ENCODE data around the gene RCSD1.
"Not testable (repeated sequence)": the region's sequence is repeated elsewhere in the genome, so short reads cannot be mapped to it uniquely, and the experiment has no call there.

The RCSD1 gene

GRCh38 chr1:167714098-167714438, 84.0 kb downstream of the RCSD1 start:
- DNase-seq (ENCODE audit: low spot score): no peak
- TF ChIP-seq CTCF (IDR thresholded peaks at IDR 0.05; ENCODE audit: extremely low read depth, insufficient read depth, missing control alignments): no peak
- in situ Hi-C loops (cut with MboI; ENCODE audit: low pct_unique_long_range_greater_than_20kb, low sequenced_read_pairs, unreplicated experiment): no loop called here

- TF ChIP-seq CTCF (IDR thresholded peaks at IDR 0.05; ENCODE audit: extremely low read depth, insufficient read depth, missing control alignments): no peak
- in situ Hi-C loops (cut with MboI; ENCODE audit: low pct_unique_long_range_greater_than_20kb, low sequenced_read_pairs, unreplicated experiment): no loop called here
- DNase-seq (ENCODE audit: low spot score): peak; percentile 70
Observed at GRCh38 chr1:167714439-167715156, 84.6 kb downstream of the RCSD1 start.

- in situ Hi-C loops (cut with MboI; ENCODE audit: low pct_unique_long_range_greater_than_20kb, low sequenced_read_pairs, unreplicated experiment): no loop called here
- TF ChIP-seq CTCF (IDR thresholded peaks at IDR 0.05; ENCODE audit: extremely low read depth, insufficient read depth, missing control alignments): peak; percentile 86
- DNase-seq (ENCODE audit: low spot score): peak; percentile 83
Observed at GRCh38 chr1:167715157-167715999, 85.3 kb downstream of the RCSD1 start.

GRCh38 chr1:167716000-167716271, 85.9 kb downstream of the RCSD1 start:
- no peak for TF ChIP-seq CTCF (IDR thresholded peaks at IDR 0.05; ENCODE audit: extremely low read depth, insufficient read depth, missing control alignments)
- in situ Hi-C loops (cut with MboI; ENCODE audit: low pct_unique_long_range_greater_than_20kb, low sequenced_read_pairs, unreplicated experiment): no loop called here
- no peak for DNase-seq (ENCODE audit: low spot score)

- TF ChIP-seq CTCF (IDR thresholded peaks at IDR 0.05; ENCODE audit: extremely low read depth, insufficient read depth, missing control alignments): no peak
- in situ Hi-C loops (cut with MboI; ENCODE audit: low pct_unique_long_range_greater_than_20kb, low sequenced_read_pairs, unreplicated experiment): no loop called here
- no peak for DNase-seq (ENCODE audit: low spot score)
Observed at GRCh38 chr1:167717351-167717750, 87.3 kb downstream of the RCSD1 start.

GRCh38 chr1:167718914-167719691, 89.1 kb downstream of the RCSD1 start:
- TF ChIP-seq CTCF (IDR thresholded peaks at IDR 0.05; ENCODE audit: extremely low read depth, insufficient read depth, missing control alignments): no peak
- DNase-seq (ENCODE audit: low spot score): no peak
- in situ Hi-C loops (cut with MboI; ENCODE audit: low pct_unique_long_range_greater_than_20kb, low sequenced_read_pairs, unreplicated experiment): no loop called here

GRCh38 chr1:167719715-167720421, 89.8 kb downstream of the RCSD1 start:
- not testable (repeated sequence) for DNase-seq (ENCODE audit: low spot score)
- in situ Hi-C loops (cut with MboI; ENCODE audit: low pct_unique_long_range_greater_than_20kb, low sequenced_read_pairs, unreplicated experiment): loop anchor here (10.0 kb wide), 1 partner anchor 65 kb away; no protein-coding TSS in a partner anchor

Data from GM13977 (cell line).